ENCODE results near the gene FBXO3. TPM values are rescaled to one million over a fixed set of nuclear protein-coding genes. Genes with fewer than 3 reads are reported as not detected.
"Not testable (repeated sequence)": the region's sequence is repeated elsewhere in the genome, so short reads cannot be mapped to it uniquely, and the experiment has no call there.

Gene FBXO3, protein sequence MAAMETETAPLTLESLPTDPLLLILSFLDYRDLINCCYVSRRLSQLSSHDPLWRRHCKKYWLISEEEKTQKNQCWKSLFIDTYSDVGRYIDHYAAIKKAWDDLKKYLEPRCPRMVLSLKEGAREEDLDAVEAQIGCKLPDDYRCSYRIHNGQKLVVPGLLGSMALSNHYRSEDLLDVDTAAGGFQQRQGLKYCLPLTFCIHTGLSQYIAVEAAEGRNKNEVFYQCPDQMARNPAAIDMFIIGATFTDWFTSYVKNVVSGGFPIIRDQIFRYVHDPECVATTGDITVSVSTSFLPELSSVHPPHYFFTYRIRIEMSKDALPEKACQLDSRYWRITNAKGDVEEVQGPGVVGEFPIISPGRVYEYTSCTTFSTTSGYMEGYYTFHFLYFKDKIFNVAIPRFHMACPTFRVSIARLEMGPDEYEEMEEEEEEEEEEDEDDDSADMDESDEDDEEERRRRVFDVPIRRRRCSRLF
- 10 to 100 TPM; 17.1 to 22.9 TPM for polyA plus RNA-seq

DNA sequence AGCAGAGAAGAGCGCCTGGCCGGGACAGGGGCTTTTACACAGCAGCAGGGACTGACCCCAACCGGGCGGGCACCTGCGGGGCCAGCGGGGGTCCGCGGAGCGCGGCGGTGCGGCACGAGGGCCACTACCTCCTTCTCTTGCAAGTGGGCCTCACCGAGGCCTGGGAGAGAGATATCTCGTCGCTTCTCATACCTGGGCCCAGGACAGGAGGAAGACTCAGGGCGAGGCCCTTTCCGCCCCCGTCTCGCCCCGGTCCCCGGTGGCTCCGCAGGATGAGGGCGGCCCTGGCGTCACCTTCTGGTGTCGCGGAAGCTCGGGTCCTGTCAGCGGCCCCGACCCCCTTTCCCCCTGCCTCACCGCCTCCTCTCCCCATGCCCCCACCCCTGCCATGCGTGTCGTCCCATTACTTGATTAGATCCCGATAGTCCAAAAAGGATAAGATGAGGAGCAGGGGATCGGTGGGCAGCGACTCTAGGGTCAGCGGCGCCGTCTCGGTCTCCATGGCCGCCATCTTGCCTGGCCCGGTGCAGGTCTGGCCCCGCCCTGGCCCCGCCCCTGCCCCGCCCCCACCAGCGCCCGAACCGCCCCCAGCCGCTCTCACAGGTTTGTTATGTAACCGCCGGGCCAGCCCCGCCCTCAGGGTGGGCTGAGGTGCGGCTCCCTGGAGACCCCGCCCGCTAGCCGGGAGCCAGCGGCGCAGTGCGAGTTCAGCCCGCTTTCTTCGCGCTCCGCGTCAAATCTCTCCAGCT lies at the start of gene FBXO3:
Gene FBXO3 (minus strand): TSS at position 534 of the 749 bp plus-strand sequence. CDS start 23 bp downstream, at position 511.
- Histone ChIP-seq H3K36me3 (ENCODE audit: control insufficient read depth in 2 of 2, insufficient read depth in 2 of 2, low read length in 1 of 2) (peaks cover 0 to 3% of the 10 kb centered on the region in 2 donors), H3K9me3 (ENCODE audit: control insufficient read depth in 2 of 2, insufficient read depth in 1 of 2, low read depth in 1 of 2, low read length in 1 of 2) (no peaks in the 10 kb centered on the region), H3K27me3 (ENCODE audit: control insufficient read depth in 1 of 2, insufficient read depth in 2 of 2, low read length in 2 of 2) (no peaks in the 10 kb centered on the region), H3K4me1 (ENCODE audit: control insufficient read depth in 2 of 2, insufficient read depth in 2 of 2, low read length in 1 of 2) (peaks cover 3 to 6% of the 10 kb centered on the region in 2 donors), H3K4me3 (ENCODE audit: low read depth in 1 of 2, low read length in 2 of 2) (peak within 1 kb of the TSS; percentile 88 to 91), H3K27ac (ENCODE audit: low read depth in 2 of 2, low read length in 1 of 2) (peak within 1 kb of the TSS; percentile 78 to 82)
- 0% methylated on average over 52 to 64 of the region's 64 CpGs for WGBS, 2 donors

GRCh38 chr11:33822981-33823380 lies 48.7 kb upstream of the FBXO3 start:
- H3K27me3 ChIP-seq (ENCODE audit: control insufficient read depth in 1 of 2, insufficient read depth in 2 of 2, low read length in 2 of 2) = not testable (repeated sequence)

DNA sequence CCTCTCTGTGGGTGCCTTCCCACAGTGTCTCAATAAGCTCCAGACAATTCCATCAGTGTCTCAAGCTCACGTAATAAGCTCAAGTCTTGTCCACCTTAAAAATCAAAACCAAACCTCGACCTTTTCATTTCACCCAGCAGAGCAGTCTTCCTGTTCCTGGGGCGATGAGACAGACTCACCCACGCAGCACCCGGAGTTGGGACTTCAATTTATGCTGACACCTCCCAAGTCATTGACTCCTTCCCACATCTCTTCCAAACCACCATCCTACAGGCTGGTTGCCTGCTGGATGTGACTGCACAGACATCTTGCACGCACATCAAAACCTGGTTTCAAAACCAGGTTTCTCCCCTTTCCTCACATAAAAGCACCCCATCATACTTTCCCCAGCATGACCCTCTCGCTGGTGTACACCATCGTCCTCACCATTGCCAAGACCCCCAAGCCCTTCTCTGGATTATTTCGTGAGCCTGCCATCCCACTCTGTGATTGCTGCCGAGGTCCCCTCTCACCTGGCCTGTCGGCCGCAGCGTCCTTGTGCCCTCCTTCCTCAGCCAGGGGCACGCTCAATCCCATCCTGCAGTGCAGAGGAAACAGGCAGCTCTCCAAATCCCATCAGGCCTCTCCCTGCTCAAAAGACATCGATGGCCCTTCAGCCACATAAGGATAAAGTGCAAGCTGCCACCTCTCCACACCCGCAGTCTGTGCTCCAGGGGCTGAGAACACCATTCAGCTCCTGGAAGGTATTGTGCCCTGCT lies 45.1 kb upstream of the FBXO3 start:
- Histone ChIP-seq H3K9me3 (ENCODE audit: control insufficient read depth in 2 of 2, insufficient read depth in 1 of 2, low read depth in 1 of 2, low read length in 1 of 2) (no peaks in the 10 kb centered on the region), H3K4me1 (ENCODE audit: control insufficient read depth in 2 of 2, insufficient read depth in 2 of 2, low read length in 1 of 2) (no peaks in the 10 kb centered on the region), H3K27ac (ENCODE audit: low read depth in 2 of 2, low read length in 1 of 2) (no peak overlapping the region), H3K27me3 (ENCODE audit: control insufficient read depth in 1 of 2, insufficient read depth in 2 of 2, low read length in 2 of 2) (peaks cover 0 to 3% of the 10 kb centered on the region in 2 donors), H3K36me3 (ENCODE audit: control insufficient read depth in 2 of 2, insufficient read depth in 2 of 2, low read length in 1 of 2) (no peaks in the 10 kb centered on the region), H3K4me3 (ENCODE audit: low read depth in 1 of 2, low read length in 2 of 2) (no peak overlapping the region)
- WGBS, 2 donors = 51 to 69% methylated on average over 16 of the region's 16 CpGs

More at GRCh38 chr11:33822981-33823380, 48.7 kb upstream of the FBXO3 start:
- H3K4me3 ChIP-seq (ENCODE audit: low read depth in 1 of 2, low read length in 2 of 2); H3K27ac ChIP-seq (ENCODE audit: low read depth in 2 of 2, low read length in 1 of 2); H3K4me1 ChIP-seq (ENCODE audit: control insufficient read depth in 2 of 2, insufficient read depth in 2 of 2, low read length in 1 of 2); H3K9me3 ChIP-seq (ENCODE audit: control insufficient read depth in 2 of 2, insufficient read depth in 1 of 2, low read depth in 1 of 2, low read length in 1 of 2); H3K36me3 ChIP-seq (ENCODE audit: control insufficient read depth in 2 of 2, insufficient read depth in 2 of 2, low read length in 1 of 2): not testable (repeated sequence)
- 36 to 59% methylated on average over 3 of the region's 3 CpGs for WGBS, 2 donors

- no peaks in the 10 kb centered on the region for H3K9me3 ChIP-seq (ENCODE audit: control insufficient read depth in 2 of 2, insufficient read depth in 1 of 2, low read depth in 1 of 2, low read length in 1 of 2)
- H3K36me3 ChIP-seq (ENCODE audit: control insufficient read depth in 2 of 2, insufficient read depth in 2 of 2, low read length in 1 of 2) = no peaks in the 10 kb centered on the region
- no peaks in the 10 kb centered on the region for H3K4me1 ChIP-seq (ENCODE audit: control insufficient read depth in 2 of 2, insufficient read depth in 2 of 2, low read length in 1 of 2)
- H3K27me3 ChIP-seq (ENCODE audit: control insufficient read depth in 1 of 2, insufficient read depth in 2 of 2, low read length in 2 of 2) = no peaks in the 10 kb centered on the region
- H3K27ac ChIP-seq (ENCODE audit: low read depth in 2 of 2, low read length in 1 of 2) = no peak overlapping the region
- no peak overlapping the region for H3K4me3 ChIP-seq (ENCODE audit: low read depth in 1 of 2, low read length in 2 of 2)
- 26 to 27% methylated on average over 12 of the region's 12 CpGs for WGBS, 2 donors
These were observed 34.0 kb upstream of the FBXO3 start for GRCh38 chr11:33808228-33808828.

GRCh38 chr11:33804471-33804870 lies 30.2 kb upstream of the FBXO3 start:
- H3K4me3 ChIP-seq (ENCODE audit: low read depth in 1 of 2, low read length in 2 of 2) = no peak overlapping the region
- no peaks in the 10 kb centered on the region for H3K27me3 ChIP-seq (ENCODE audit: control insufficient read depth in 1 of 2, insufficient read depth in 2 of 2, low read length in 2 of 2)
- no peaks in the 10 kb centered on the region for H3K36me3 ChIP-seq (ENCODE audit: control insufficient read depth in 2 of 2, insufficient read depth in 2 of 2, low read length in 1 of 2)
- no peak overlapping the region for H3K27ac ChIP-seq (ENCODE audit: low read depth in 2 of 2, low read length in 1 of 2)
- H3K9me3 ChIP-seq (ENCODE audit: control insufficient read depth in 2 of 2, insufficient read depth in 1 of 2, low read depth in 1 of 2, low read length in 1 of 2) = no peaks in the 10 kb centered on the region
- H3K4me1 ChIP-seq (ENCODE audit: control insufficient read depth in 2 of 2, insufficient read depth in 2 of 2, low read length in 1 of 2) = no peaks in the 10 kb centered on the region
- 69 to 78% methylated on average over 2 of the region's 2 CpGs for WGBS, 2 donors

- no peak overlapping the region for H3K4me3 ChIP-seq (ENCODE audit: low read depth in 1 of 2, low read length in 2 of 2)
- 3% methylated on average over 18 of the region's 18 CpGs for WGBS, 2 donors
- no peak overlapping the region for H3K27ac ChIP-seq (ENCODE audit: low read depth in 2 of 2, low read length in 1 of 2)
- no peaks in the 10 kb centered on the region for H3K27me3 ChIP-seq (ENCODE audit: control insufficient read depth in 1 of 2, insufficient read depth in 2 of 2, low read length in 2 of 2)
- no peaks in the 10 kb centered on the region for H3K9me3 ChIP-seq (ENCODE audit: control insufficient read depth in 2 of 2, insufficient read depth in 1 of 2, low read depth in 1 of 2, low read length in 1 of 2)
- H3K36me3 ChIP-seq (ENCODE audit: control insufficient read depth in 2 of 2, insufficient read depth in 2 of 2, low read length in 1 of 2) = no peaks in the 10 kb centered on the region
- H3K4me1 ChIP-seq (ENCODE audit: control insufficient read depth in 2 of 2, insufficient read depth in 2 of 2, low read length in 1 of 2) = no peaks in the 10 kb centered on the region
These were observed 28.1 kb upstream of the FBXO3 start for GRCh38 chr11:33802194-33802950.

GRCh38 chr11:33801821-33802193 lies 27.5 kb upstream of the FBXO3 start:
- WGBS, 2 donors = 26 to 36% methylated on average over 7 of the region's 7 CpGs
- no peaks in the 10 kb centered on the region for H3K4me1 ChIP-seq (ENCODE audit: control insufficient read depth in 2 of 2, insufficient read depth in 2 of 2, low read length in 1 of 2)
- H3K9me3 ChIP-seq (ENCODE audit: control insufficient read depth in 2 of 2, insufficient read depth in 1 of 2, low read depth in 1 of 2, low read length in 1 of 2) = no peaks in the 10 kb centered on the region
- H3K4me3 ChIP-seq (ENCODE audit: low read depth in 1 of 2, low read length in 2 of 2) = no peak overlapping the region
- H3K36me3 ChIP-seq (ENCODE audit: control insufficient read depth in 2 of 2, insufficient read depth in 2 of 2, low read length in 1 of 2) = no peaks in the 10 kb centered on the region
- no peaks in the 10 kb centered on the region for H3K27me3 ChIP-seq (ENCODE audit: control insufficient read depth in 1 of 2, insufficient read depth in 2 of 2, low read length in 2 of 2)
- no peak overlapping the region for H3K27ac ChIP-seq (ENCODE audit: low read depth in 2 of 2, low read length in 1 of 2)

DNA sequence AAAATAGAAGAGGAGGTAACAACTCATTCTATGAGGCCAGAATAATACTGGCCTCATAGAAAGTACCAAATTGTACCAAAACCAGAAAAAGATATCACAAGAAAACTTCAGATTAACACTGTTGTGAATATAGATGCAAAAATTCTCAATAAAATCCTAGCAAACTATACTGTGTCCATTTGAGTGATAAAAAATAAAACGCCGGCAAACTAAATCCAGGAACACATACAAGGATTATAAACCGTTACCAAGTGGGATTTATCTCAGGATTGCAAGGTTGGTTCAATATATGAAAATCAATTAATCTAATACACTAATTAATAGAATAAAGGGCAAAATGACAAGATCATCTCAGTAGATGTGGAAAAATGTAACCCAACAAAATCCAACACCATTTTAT lies 23.6 kb upstream of the FBXO3 start:
- no peaks in the 10 kb centered on the region for H3K9me3 ChIP-seq (ENCODE audit: control insufficient read depth in 2 of 2, insufficient read depth in 1 of 2, low read depth in 1 of 2, low read length in 1 of 2)
- 93% methylated on average over 3 of the region's 3 CpGs for WGBS, 2 donors
- H3K27me3 ChIP-seq (ENCODE audit: control insufficient read depth in 1 of 2, insufficient read depth in 2 of 2, low read length in 2 of 2) = peaks cover 0 to 2% of the 10 kb centered on the region in 2 donors
- no peaks in the 10 kb centered on the region for H3K4me1 ChIP-seq (ENCODE audit: control insufficient read depth in 2 of 2, insufficient read depth in 2 of 2, low read length in 1 of 2)
- no peak overlapping the region for H3K27ac ChIP-seq (ENCODE audit: low read depth in 2 of 2, low read length in 1 of 2)
- H3K36me3 ChIP-seq (ENCODE audit: control insufficient read depth in 2 of 2, insufficient read depth in 2 of 2, low read length in 1 of 2) = no peaks in the 10 kb centered on the region
- no peak overlapping the region for H3K4me3 ChIP-seq (ENCODE audit: low read depth in 1 of 2, low read length in 2 of 2)

Measured in esophagus (tissue), 2 donors.